ENCODE measurements around the gene SREBF2. TPM values are rescaled to one million over a fixed set of nuclear protein-coding genes. Genes with fewer than 3 reads are reported as not detected.
A peak's percentile ranks its signal among the peaks of the same experiment; 100 is the strongest.

The SREBF2 gene
- total and polyA plus RNA-seq, 2 donors (not counting 1 experiment from before 2014, with no cell fraction given), result 116 to 287 TPM

DNA sequence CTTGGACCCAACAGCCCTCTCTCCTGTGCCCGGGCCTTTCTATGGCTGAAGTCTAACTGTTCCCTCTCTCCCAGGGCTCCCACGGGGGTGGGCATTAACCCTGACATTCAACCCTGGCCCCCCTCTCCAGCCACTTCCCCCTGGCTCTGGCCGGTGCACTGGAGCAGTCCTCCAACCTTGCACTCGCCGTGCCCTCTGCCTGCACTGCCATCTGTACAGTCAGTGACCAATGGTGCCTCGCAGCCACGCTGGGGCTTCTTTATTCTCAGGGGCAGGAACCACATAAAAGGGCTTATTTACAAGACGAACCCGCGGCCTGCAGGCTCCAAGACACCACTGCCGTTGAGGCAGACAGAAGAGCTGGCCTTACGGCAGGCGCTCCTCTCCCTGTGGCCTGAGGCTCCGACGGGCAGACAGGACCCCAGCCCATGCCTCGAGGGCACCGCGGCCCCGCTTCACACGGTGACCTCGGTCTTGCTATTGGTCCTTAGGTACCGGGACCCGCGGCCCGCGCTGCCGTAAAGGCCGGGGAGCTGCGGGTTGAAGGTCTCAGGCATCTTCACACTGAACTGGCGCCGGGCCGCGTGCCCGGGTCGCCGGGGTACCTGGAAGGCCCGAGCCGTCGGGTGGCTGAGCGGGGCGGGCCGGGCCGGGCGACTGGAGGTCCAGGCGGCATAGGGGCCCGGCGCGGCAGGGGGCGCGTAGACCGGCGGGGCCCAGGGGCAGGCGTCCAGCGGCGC, 76.6 kb downstream of the SREBF2 start:
- peaks cover 0 to 41% (median 20%) of the 10 kb centered on the region in 4 experiments for H3K27me3 ChIP-seq (replicated peaks in 1 of 4; ENCODE audit: control extremely low read depth in 1 of 4, control insufficient read depth in 3 of 4, insufficient read depth in 4 of 4, low read length in 3 of 4)
- DNase-seq (peak; percentile 58), ATAC-seq (ENCODE audit: low read depth) (no peak)
- Mint-ChIP-seq H3K9me3 (ENCODE audit: insufficient read depth) (no peaks in the 10 kb centered on the region), H3K27me3 (peaks cover 9% of the 10 kb centered on the region), H3K4me3 (peak overlapping the region; percentile 78), H3K27ac (peak overlapping the region; percentile 93), H3K4me1 (peaks cover 47% of the 10 kb centered on the region)
- peak overlapping the region; percentile 98 for H3K4me2 ChIP-seq (replicated peaks; ENCODE audit: low read depth, low read length, poor library complexity, severe bottlenecking)
- ChIA-PET POLR2A (interaction anchor here (0.6 to 5.0 kb wide), 11 partner anchors 10 to 76 kb away, joined by 3 to 32 read pairs (median 5); partner anchors contain the start of genes SREBF2 and TNFRSF13C), CTCF (interaction anchor here (0.8 to 3.8 kb wide), 6 partner anchors 16 to 83 kb away, joined by 3 to 13 read pairs (median 5); no protein-coding TSS in a partner anchor)
- H3K9ac ChIP-seq (ENCODE audit: low read length), result peak overlapping the region; percentile 66
- H4K20me1 ChIP-seq (ENCODE audit: control insufficient read depth, insufficient read depth, low read length, poor library complexity, severe bottlenecking), result peaks cover 30% of the 10 kb centered on the region
- H2AFZ ChIP-seq (ENCODE audit: insufficient read depth, low read depth, low read length, poor library complexity, severe bottlenecking), result peak overlapping the region; percentile 58
- H3K79me2 ChIP-seq (ENCODE audit: control insufficient read depth, insufficient read depth, low read length), result peaks cover 6% of the 10 kb centered on the region
- TF ChIP-seq CTCF (IDR thresholded peaks at IDR 0.05) (no peak), EZH2 (IDR thresholded peaks at IDR 0.05; ENCODE audit: borderline replicate concordance, insufficient read depth, low read depth, low read length, poor library complexity, severe bottlenecking) (peak; percentile 2)
- no peak overlapping the region for H3K27ac ChIP-seq (ENCODE audit: low read length in 2 of 2)
- peak overlapping the region in 3 of 5 experiments; percentile 47 to 57 (median 52) for H3K4me3 ChIP-seq (ENCODE audit: control extremely low read depth in 1 of 5, extremely low read depth in 1 of 5, insufficient read depth in 1 of 5, low read depth in 2 of 5, low read length in 4 of 5)
- H3K36me3 ChIP-seq (replicated peaks in 1 of 2; ENCODE audit: control extremely low read depth in 1 of 2, control insufficient read depth in 1 of 2, extremely low read depth in 1 of 2, insufficient read depth in 2 of 2, low read length in 1 of 2), result peaks cover 0 to 20% of the 10 kb centered on the region in 2 experiments
- peaks cover 0 to 5% (median 0%) of the 10 kb centered on the region in 3 donors for H3K9me3 ChIP-seq (ENCODE audit: control extremely low read depth in 1 of 3, control insufficient read depth in 2 of 3, insufficient read depth in 1 of 3, low read length in 2 of 3)
- H3K4me1 ChIP-seq (ENCODE audit: control insufficient read depth in 2 of 2, insufficient read depth in 2 of 2, low read length in 2 of 2), result peaks cover 57 to 58% of the 10 kb centered on the region in 2 donors
- 32% methylated on average over 55 of the region's 55 CpGs for WGBS (ENCODE audit: insufficient coverage)
- intact Hi-C loops (cut with micrococcal nuclease), result loop anchor here (2.0 to 5.0 kb wide), 2 partner anchors 33 to 77 kb away; partner anchors contain the start of gene SREBF2
